GM12801 (cell line): ENCODE results near the gene TF.

Experiments used
- CTCF ChIP-seq: IDR thresholded peaks from one replicate; pipeline ENCODE4 v1.5.1; 2011; ENCODE audit warnings: control low read depth; ENCODE audit not compliant: insufficient read length; ENCODE audit errors: extremely low read depth

TF gene

GRCh38 chr3:133706033-133706432, 40.2 kb upstream of the TF start:
- no peak for TF ChIP-seq CTCF

GRCh38 chr3:133709139-133709750, 36.9 kb upstream of the TF start:
- TF ChIP-seq CTCF, result no peak

GRCh38 chr3:133711013-133711412, 35.2 kb upstream of the TF start:
- no peak for TF ChIP-seq CTCF

GRCh38 chr3:133712017-133712416, 34.2 kb upstream of the TF start:
- TF ChIP-seq CTCF, result no peak

GRCh38 chr3:133713347-133713746, 32.8 kb upstream of the TF start:
- no peak for TF ChIP-seq CTCF

- TF ChIP-seq CTCF, result no peak
These were observed 28.8 kb upstream of the TF start for GRCh38 chr3:133717424-133717823.

GRCh38 chr3:133722935-133723334, 23.3 kb upstream of the TF start:
- no peak for TF ChIP-seq CTCF

- no peak for TF ChIP-seq CTCF
These were observed 15.2 kb upstream of the TF start for GRCh38 chr3:133730993-133731392.
